NCI-H1105 treated with DMSO at 0.1 percent for 48 hours (cell line): ENCODE measurements around the gene UBL4A.

Experiments
- DNase-seq: peaks from one replicate; lab custom pipeline; 2025; lab: John Stamatoyannopoulos, UW

Gene UBL4A

DNA sequence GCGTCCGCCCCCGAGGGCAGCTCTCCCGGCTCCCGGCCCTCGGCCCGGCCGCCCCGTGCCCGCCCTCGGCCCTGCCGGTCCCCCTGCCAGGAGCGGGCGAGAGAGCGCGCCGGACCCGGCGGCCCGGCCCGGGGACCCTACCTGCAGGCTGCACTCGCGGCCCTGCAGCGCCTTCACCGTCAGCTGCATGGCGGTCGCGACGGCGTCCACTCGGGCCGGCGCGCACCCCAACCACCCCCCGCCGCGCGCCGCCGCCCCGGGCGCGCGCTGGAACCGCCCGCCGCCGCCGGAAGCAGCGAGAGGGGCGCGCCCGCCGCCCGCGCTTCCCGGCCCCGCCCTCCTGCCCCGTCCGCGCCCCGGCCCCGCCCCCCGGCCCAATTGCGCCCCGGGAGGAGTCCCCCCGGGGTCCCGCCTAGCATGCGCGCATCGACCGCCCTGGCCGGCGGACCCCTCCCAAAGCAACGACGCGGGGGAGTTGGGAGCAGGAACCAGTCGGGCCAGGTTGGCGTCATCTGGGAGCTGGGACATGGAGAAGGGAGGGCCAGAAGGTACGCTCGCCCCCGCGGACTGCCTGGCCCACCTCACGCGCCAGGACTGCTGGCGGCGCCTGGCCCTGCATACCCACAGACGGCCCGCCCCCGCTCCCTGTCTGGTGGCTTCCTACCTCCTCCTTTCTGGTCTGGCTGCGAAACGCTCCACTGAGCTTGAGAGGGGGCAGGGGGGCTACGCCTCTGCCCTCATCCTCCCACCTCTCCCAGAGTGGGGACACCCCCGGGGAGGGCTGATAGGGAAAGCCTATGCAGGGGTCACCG, at the start of gene UBL4A:
Gene UBL4A, minus strand, starts transcription at position 220 of the 812 bp plus-strand sequence. Its CDS starts 31 bp downstream, at position 189.
- peak; percentile 48 for DNase-seq

DNA sequence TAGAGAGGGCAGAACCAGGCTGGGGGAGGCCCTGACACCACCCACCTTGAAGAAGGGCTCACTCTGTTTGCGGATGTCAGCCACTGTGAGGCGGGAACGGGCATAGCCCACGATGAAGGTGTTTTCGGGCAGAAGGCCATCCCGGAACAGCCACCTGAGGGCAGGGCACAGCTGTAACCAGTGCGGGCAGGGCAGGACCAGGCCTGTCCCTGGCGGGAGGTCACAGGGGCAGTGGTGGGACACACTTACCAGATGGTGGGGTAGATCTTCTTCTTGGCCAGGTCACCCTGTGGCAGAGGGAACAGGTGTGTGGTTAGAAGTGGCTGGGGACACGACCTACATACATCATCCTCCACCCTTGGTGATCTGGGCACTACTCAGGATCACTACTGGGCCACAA, 49.5 kb upstream of the UBL4A start:
- no peak for DNase-seq

DNA sequence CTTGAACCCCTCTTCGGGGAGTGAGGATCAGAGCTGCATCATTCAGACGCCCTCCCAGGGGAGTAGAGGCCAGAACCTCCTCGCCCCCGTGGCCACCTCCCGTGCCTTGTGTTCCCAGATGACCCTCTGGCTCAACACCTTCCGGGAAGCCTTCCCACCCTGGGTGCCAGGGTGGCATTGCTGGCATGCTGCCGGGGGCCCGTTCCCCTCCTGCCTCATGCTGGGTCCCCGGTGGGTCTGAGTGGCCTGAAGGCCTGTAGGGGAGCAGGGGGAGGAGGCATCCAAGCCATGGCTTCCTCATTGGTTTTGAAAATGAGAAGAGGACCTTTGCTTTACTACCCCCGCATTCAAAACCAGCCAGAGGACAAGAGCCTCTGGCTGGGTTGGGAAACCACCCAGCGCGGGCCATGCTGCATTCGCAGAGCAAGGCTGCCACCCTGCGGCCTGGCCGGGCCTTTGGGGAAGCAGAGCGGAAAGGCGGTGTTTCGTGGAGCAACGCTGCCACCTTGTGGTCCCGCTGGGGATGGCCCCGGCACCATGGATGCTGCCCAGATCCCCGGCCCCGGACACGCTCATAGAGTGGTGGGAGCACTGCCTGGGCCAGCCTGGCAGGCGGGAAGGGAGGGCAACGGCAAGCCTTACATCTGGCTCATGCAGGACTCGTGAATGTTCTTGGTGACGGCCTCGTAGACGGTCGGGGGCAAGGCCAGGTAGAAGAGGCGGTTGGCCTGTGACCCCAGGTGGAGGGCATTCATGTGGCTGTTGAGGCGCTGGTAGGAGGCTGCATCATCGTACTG, 48.3 kb upstream of the UBL4A start:
- DNase-seq = peak; percentile 76

DNA sequence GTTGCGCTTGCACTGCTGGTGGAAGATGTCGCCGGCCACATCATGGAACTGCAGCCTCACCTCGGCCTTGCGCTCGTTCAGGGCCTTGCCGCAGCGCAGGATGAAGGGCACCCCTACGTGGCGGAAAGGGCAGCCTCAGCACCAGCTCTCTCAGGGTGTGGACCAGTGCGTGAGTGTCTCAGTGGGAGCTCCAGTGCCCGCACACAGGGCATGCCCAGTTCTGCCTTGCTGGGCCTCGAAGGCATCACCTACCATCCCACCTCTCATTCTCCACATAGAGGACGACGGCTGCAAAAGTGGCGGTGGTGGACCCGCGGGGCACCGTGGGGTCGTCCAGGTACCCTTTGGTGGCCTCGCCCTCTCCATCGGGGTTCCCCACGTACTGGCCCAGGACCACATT, 46.3 kb upstream of the UBL4A start:
- DNase-seq = no peak

DNA sequence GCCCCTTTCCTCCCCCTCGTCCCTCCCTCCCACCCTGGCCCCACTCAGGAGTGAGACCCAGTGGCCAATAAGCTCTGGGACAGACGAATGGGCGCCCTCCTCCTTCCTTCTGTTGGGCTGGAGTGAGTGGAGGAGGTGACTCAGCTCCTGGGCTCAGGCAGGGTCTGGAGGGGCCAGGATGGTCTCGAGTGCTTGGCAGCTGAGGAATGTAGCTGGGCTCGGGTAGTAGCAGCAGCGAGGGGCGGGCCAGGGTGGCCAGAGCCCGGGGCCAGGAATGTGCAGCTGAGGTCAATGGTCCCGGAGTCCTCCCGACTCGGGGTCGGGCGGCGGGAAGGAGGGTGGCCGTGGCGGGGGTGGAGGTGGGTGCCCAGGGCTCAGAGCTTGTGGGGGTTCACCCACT, 45.2 kb upstream of the UBL4A start:
- DNase-seq = no peak

DNA sequence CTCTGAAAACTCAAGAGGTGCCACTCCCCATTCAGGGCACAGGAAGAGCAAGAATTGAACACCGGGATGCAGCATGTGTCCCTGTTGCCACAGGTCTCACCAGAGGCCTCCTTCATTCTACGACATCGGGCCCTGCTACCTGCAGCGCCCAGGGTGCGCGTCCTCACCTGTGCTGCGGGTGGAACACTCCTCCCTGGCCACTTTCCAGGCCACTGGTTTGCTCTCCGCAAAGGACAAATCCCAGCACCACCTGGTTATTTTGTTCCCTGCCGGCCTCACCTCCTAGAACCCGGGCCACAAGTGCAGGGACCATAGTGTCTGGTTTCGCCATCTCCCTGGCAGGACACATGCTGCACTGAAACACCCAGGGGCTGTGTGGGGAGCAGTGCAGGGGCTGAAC, 43.9 kb upstream of the UBL4A start:
- DNase-seq = no peak

DNA sequence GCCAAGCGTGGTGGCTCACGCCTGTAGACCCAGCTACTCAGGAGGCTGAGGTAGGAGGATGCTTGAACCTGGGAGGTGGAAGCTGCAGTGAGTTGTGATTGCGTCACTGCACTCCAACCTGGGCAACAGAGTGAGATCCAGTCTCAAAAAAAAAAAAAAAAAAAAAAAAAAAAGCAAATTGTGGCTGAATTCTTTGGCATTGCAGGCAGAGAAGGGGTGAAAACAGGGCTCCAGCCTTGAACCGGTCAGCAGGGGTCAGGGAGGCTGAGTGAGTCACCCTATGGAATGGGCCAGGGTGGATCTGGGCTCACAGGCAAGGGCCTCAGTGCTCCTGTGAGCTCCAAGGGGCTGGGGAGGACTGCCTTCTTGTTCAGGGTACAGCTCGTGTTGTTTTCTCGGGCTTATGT, 42.8 kb upstream of the UBL4A start:
- no peak for DNase-seq

DNA sequence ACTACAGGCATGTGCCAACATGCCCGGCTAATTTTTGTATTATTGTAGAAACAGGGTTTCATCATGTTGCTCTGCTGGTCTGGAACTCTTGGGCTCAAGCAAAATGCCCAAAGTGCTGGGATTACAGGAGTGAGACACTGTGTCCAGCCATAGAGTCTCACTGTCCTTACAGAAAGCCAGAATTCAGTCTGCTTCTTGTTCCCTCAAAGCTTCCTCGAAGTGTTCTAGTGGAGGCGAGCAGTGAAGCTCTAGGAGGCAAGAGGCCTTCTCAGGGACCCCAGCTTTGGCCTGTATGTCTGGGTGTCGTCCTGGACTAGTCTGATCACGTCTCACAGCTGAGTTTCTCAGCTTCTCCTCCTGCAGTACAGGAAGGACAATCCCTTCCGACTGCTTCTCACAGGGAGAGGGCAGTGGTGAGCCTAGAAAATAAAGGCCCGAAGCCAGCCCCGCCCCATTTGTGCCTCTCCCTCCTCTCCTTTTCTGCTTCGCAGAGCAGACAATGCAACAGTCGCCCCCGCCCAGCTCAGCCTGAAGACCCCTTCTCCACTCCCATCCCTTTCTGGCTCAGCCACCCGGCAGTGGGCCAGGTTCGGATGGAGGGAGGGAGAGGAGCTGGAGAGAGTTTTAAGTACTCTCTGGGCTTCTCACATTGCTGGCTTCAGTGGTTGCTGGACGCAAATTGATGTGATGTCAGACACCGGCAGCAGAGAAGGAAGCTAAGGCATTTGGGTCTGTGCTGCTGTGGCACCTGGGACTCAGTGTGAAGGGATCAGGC, 40.7 kb upstream of the UBL4A start:
- DNase-seq = peak; percentile 83

DNA sequence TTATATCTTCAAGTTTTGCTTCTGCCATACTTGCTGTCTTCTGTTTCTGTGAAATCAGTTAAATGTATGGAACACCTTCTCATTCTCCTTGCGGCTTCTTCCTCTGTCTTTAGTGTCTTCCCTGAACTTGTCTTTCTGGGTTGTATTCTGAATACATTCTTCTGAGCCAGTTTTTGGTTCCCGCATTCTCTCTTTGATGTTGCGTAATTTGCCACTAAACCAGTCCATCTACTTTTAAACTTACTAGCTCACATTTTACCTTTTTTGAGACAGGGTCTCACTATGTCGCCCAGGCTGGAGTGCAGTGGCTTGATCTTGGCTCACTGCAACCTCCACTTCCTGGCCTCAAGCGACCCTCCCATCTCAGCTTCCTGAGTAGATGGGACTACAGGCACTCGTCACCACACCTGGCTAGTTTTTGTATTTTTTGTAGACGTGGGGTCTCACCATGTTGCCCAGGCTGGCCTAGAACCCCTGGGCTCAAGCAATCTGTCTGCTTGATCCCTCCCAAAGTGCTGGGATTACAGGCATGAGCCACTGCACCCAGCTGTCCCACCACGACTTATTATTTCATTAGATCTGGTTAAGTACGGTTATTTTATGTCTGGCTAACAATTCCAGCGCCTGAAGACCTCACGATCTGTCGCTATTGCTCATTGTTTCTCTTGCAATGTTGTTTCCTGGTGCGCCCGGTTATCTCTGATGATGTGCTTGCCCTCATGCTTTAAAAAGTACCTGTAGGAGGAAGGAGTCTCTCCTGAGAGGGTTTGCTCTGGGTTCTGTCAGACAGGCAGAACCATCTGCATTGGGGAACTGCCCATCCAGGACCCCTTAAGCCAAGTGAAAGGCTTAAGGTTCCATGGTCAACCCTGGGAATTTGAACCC, 39.4 kb upstream of the UBL4A start:
- no peak for DNase-seq

DNA sequence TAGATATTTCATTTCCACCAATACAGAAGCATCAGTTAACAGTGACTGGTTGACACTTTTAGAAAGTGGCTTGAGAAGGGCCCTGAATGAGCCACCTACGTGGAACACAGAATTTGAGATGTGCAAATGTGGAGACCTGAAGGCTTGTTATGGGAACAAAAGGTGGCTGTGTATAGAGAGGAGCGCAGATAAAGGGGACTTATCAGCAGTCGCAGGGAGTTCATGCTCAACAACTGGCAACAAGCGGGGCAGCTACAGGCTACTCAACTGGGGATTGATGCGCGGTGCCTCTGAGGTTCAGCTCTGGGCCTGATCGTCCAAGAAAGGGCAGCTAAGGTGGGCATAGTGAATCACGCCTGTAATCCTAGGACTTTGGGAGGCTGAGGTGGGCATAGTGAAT, 33.0 kb upstream of the UBL4A start:
- DNase-seq = no peak

DNA sequence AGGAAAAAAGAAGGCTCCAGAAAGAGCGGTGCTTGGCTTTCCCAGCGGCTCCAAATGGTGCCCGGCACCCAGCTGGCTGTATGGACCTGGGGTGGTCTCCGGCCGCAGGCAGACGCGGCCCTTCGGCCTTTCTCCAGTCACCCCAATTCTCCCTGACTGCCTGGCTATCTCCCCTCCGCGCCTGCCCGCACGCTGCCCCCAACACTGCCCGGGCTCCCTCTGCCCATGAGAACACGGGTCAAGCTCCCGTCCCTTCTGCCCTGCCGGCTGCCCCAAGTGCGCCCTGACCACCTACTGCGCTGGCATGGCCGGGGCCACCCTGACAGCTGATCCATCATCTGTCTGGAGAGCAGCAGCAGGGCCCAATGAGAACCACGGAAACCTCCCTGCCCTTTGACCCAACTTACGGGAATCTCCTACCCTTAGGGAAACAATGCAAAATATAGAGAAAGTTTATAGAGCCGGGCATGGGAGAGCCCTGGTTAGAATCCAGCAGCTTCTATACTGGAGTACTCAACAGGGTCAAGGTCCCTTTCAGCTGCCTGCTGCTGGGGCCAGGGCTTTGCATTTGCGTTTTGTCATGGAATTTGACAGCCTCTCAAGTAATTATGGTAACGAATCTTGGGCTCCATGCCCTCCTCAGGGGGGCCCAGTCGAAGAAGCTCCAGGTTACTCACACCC, 30.8 kb upstream of the UBL4A start:
- DNase-seq = no peak

DNA sequence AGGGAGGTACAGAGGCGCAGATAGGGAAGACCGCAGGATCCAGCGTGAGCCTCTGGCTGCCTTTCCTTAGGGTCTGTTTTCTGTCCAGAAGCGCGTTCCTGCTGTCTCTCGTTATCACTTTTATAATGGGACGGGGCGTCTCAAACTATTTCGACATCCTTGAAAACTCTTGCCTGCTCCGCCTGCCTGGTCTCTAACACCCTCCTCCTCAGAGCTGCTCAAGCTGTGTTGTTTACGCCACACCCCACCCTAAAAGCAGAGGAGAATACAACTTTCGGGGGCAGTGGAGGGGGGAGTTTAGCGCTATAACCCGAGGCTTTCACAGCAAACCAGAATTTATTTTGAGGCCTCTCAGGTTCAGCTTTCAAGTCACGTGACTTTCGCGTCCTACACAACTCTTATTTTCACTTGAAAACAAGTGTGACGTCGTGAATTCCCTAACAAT, 30.3 kb upstream of the UBL4A start:
- DNase-seq = no peak

DNA sequence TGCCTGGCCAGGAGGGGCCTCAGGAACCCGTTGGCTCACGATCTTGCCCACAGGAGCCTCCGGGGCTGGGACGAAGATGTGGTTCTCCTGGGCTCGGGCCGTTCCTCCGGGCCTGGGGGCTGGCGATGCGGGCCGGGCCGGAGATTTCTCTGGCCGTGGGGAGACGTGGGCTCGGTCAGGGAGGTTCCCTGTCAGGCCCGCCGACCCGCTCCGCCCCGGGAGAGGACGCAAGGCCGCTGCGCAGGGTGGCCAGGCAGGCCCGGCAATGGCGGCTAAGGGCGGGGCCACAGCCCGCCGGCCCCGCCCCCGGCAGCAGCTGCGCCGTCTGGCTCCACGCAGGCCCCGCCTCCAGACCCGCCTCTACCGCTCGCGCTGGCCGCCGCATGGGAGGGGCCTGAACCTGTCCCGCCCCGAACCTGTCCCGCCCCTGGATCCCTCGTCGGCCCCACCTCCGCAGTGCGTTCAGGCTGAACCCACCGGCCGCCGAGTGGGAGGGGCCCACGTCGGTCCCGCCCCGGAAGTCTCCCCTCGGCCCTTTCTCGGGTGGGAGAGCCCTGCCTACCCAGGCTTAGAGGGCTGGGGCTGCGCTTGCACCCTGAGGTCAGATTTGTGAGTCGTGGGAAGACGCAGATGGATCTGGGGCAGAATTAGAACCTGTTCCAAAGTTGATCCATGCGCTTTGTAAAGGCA, 29.7 kb upstream of the UBL4A start, which contains the start of gene FAM3A:
Gene FAM3A, minus strand, starts transcription at position 267 of the 690 bp plus-strand sequence. CDS start 460 bp downstream, outside the sequence.
- DNase-seq = peak; percentile 93

DNA sequence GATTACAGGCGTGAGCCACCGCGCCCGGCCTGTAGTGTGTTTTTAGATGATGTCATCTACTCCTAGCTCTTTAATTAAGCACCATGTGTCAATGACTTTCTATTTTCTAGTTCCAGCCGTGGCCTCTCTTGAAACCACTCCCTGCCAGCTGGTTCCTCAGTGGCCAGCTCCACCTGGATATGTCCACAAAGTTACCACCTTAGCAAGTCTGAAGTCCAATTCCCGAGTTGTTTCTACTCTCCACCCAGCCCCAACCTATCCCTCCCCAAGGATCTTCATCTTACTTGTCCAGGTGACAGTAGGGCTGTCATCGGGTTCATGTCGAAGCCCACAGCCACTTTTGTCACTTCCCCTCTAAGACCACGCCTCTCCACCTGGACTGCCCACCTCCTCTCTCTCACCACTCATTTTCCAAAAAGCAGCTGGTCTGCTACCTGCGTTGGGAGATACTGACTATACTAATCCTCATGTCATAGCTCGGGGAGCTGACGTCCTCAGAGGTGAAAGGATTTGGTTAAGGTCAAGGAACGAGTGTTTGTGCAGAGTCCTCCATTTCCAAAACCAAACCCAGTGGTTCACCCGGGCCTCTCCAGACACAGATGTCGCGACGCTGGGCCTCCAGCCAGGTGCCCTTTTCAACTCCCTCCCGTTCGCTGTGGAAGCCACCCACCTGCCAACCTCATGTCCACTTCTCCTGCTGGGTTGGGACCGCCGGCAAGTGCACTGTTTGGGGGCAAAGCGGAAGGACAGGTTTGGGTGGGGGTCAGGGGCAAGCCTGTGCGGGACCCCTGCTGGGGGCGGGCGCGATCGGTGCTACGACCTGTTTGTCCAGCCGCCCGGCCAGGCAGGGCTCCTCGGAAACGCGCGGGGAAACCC, 28.9 kb upstream of the UBL4A start:
- DNase-seq = peak; percentile 66

DNA sequence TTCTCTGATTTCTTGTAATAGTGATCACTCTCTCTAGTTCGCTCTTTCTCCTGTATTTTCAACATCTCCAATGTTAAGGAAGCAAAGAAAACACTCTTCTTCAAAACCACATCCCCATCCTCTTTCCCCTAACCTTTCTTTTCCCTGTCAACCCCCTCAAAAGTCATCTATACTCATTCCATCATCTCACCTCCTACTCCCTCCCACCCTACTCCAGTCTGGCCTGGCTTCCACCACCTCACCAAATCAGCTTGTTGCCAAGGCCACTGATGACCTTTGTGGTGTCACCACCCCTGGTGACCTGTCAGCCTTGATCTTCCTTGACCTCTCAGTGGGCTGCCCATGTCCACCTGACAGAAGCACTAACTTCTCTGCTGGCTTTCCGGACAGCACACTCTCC, 27.3 kb upstream of the UBL4A start:
- DNase-seq = no peak

DNA sequence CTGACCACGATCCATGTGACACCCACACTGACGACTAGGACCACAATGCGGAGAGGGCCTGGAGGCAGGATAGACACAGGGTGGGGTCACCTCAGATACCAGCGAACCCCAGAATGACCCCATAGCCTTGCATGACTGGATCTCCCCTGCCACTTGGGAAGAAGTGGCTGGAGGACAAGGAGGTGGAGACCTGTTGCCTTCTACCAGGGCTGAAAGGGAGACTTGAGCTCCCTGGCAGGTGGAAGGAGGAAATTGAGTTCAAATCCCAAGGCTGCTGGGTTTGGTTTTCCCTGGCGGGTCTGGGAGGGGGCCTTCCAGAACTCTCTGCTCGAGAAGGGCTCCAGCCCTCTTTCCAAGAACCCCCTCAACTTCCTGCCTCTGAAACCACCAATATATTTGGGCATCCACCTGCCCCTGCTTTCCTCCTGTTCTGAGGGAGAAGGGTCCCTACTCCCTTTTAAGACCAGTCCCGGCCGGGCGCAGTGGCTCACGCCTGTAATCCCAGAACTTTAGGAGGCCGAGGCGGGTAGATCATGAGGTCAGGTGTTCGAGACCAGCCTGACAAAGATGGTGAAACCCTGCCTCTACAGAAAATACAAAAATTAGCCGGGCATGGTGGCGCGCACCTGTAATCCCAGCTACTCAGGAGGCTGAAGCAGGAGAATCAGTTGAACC, 26.6 kb upstream of the UBL4A start:
- DNase-seq = no peak

DNA sequence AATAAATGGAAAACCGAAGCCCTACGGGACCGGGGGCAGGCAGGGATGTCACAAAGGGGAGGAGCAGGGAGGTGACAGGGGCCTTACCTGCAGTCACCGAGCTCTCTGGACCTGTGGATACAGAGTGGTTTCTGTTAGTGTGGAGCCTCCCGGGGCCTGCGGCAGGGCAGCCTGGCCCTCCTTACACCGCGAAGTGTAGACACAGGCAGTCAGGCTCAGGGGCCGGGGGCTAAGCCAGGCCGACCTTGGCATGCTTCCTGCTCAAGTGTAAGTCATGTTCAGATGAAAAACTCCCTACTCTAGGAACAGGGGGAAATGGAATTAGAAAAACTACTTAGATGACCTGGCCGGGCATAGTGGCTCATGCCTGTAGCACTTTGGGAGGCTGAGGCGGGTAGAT, 25.3 kb upstream of the UBL4A start:
- DNase-seq = no peak

DNA sequence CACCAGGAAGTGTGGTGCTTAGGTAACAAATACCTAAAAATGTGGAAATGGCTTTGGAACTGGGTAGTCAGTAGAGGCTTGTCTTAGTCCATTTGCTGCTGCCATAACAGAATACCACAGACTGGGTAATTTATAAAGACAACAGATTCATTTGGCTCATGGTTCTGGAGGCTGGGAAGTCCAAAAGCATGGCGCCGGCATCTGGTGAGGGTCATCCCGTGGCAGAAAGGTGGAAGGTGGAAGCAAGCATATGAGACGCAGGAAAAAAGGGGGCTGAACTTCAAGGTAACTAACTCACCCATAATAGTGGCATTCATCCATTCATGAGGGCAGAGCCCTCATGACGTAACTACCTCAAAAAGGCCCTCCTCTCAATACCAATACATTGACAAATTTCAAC, 23.0 kb upstream of the UBL4A start:
- no peak for DNase-seq

DNA sequence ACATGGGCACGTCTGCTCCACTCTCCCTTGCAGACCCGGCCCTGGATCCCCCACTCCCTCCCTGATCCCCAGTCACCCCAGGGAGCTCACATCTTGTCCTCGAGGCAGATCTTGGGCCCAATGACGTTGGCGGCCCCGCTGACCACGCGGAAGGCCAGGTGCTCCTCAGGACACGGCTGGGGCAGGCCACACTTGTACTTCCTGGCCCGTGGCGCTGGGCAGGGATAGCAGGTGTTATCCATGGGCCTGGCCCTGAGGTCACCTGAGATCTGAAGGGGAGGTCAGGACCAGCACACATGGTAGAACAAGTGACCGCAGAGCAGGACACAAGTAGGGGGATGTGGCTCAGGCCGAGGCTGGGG, 21.9 kb upstream of the UBL4A start:
- DNase-seq = no peak
